Measurements from ENCODE around the gene RSPO1. TPM values are rescaled to one million over a fixed set of nuclear protein-coding genes. Genes with fewer than 3 reads are reported as not detected.

RSPO1 gene
- total RNA-seq, 1 experiment from 2014 or later, result not detected

DNA sequence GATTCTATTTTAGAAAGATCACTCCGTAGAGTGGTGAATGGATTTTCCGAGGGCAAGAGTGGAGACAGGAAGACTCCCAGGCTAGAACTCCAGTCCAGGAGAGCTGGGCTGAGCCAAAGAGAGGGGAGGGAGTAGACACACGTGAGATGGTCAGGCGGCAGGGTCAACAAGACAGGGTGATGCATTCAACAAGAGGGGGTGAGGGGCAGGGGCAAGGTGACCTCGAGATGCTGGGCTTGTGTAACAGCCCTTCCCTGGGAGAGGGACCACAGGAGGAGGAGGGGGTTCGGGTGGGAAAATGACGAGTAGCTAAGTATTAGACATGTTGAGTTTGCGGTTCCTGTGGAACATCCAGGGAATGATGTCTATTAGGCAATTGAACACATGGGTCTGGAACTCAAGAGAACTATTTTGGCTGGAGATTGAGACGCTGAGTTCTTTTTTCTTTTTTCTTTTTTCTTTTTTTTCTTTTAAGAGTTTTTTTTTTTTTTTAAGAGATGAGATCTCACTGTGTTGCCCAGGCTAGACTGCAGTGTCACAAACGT, 13.3 kb downstream of the RSPO1 start:
- no peaks in the 10 kb centered on the region for H3K36me3 ChIP-seq
- H3K4me1 ChIP-seq (replicated peaks), result no peaks in the 10 kb centered on the region
- DNase-seq (ENCODE audit: low read depth in 1 of 2, low spot score in 2 of 2), result no peak
- H3K4me3 ChIP-seq, result no peak overlapping the region
- no peaks in the 10 kb centered on the region for H3K9me3 ChIP-seq (replicated peaks)
- no peak overlapping the region for H3K27ac ChIP-seq
- peaks cover 67% of the 10 kb centered on the region for H3K27me3 ChIP-seq (replicated peaks)

- no peaks in the 10 kb centered on the region for H3K9me3 ChIP-seq (replicated peaks)
- no peaks in the 10 kb centered on the region for H3K4me1 ChIP-seq (replicated peaks)
- no peaks in the 10 kb centered on the region for H3K36me3 ChIP-seq
- H3K27me3 ChIP-seq (replicated peaks), result peaks cover 67% of the 10 kb centered on the region
- no peak overlapping the region for H3K27ac ChIP-seq
- H3K4me3 ChIP-seq, result no peak overlapping the region
- no peak for DNase-seq (ENCODE audit: low read depth in 1 of 2, low spot score in 2 of 2)
Observed at GRCh38 chr1:37620707-37621106, 14.0 kb downstream of the RSPO1 start.

GRCh38 chr1:37616330-37616729, 18.4 kb downstream of the RSPO1 start:
- no peaks in the 10 kb centered on the region for H3K36me3 ChIP-seq
- H3K27me3 ChIP-seq (replicated peaks), result peaks cover 84% of the 10 kb centered on the region
- H3K27ac ChIP-seq, result no peak overlapping the region
- no peaks in the 10 kb centered on the region for H3K4me1 ChIP-seq (replicated peaks)
- no peak for DNase-seq (ENCODE audit: low read depth in 1 of 2, low spot score in 2 of 2)
- H3K4me3 ChIP-seq, result no peak overlapping the region
- H3K9me3 ChIP-seq (replicated peaks), result no peaks in the 10 kb centered on the region

- no peak overlapping the region for H3K27ac ChIP-seq
- H3K36me3 ChIP-seq, result no peaks in the 10 kb centered on the region
- H3K9me3 ChIP-seq (replicated peaks), result no peaks in the 10 kb centered on the region
- H3K4me1 ChIP-seq (replicated peaks), result no peaks in the 10 kb centered on the region
- peaks cover 83% of the 10 kb centered on the region for H3K27me3 ChIP-seq (replicated peaks)
- DNase-seq (ENCODE audit: low read depth in 1 of 2, low spot score in 2 of 2), result no peak
- H3K4me3 ChIP-seq, result no peak overlapping the region
Observed at GRCh38 chr1:37614105-37614504, 20.6 kb downstream of the RSPO1 start.

DNA sequence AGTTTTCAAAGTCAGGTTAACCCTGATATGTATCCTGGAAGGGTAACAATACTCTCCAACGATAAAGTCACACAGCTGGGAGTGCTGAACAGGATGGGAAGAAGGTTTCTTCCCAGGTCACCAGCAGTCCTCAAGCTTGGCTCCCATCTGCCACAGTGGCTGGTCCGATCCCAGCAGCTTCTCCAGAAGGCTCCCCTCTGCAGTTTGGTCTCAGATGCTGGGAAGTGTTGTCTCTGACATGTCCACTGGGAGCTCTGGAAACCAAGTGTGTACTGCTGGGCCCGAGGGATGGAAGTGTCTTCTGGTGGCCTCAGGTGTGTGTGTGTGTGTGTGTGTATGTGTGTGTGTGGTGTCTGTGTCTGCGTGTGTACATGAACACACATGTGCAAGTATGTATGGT, 22.5 kb downstream of the RSPO1 start:
- Histone ChIP-seq H3K4me1 (replicated peaks) (no peaks in the 10 kb centered on the region), H3K36me3 (no peaks in the 10 kb centered on the region), H3K27ac (no peak overlapping the region), H3K27me3 (replicated peaks) (peaks cover 79% of the 10 kb centered on the region), H3K4me3 (no peak overlapping the region), H3K9me3 (replicated peaks) (no peaks in the 10 kb centered on the region)
- DNase-seq (ENCODE audit: low read depth in 1 of 2, low spot score in 2 of 2), result no peak

DNA sequence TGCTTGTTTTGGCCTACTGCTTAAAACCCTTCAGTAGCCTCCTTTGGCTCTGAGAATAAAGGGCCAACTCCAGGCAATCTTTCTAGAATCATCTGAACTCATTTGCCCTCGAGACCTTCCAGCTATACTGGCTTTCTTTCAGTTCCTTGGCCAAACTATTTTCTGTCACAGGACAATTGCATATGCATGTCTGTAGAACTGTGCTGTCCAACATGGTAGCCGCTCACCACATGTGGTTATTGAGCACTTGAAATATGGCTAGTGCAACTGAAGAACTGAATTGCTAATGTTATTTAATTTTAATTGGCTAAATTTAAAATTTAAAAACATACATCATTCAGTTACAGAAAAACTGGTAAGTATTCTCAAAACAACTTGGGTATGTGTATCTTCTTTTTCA, 24.7 kb downstream of the RSPO1 start:
- Histone ChIP-seq H3K9me3 (replicated peaks) (no peaks in the 10 kb centered on the region), H3K27me3 (replicated peaks) (peaks cover 69% of the 10 kb centered on the region), H3K4me1 (replicated peaks) (no peaks in the 10 kb centered on the region), H3K27ac (no peak overlapping the region), H3K4me3 (no peak overlapping the region), H3K36me3 (no peaks in the 10 kb centered on the region)
- no peak for DNase-seq (ENCODE audit: low read depth in 1 of 2, low spot score in 2 of 2)

DNA sequence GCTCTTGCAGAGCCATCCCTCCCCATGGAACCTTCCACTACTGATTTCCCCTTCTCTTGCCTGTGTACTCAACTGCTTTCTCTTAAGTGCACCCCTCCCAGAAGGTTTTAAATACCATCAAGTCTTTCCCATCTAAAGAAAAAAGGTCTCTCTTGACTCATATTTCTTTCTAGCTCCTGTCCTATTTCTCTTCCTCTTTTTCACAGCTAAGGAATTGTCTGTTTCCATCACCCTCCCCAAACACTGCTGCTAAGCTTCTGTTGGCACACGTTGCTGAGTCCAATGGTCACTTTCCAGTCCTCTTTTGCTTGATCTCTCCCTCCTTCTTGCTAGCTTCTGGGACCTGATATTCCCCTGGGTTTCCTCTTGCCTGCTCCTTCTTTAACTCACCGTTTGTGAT, 25.7 kb downstream of the RSPO1 start:
- no peak for DNase-seq (ENCODE audit: low read depth in 1 of 2, low spot score in 2 of 2)
- peaks cover 76% of the 10 kb centered on the region for H3K27me3 ChIP-seq (replicated peaks)
- no peaks in the 10 kb centered on the region for H3K36me3 ChIP-seq
- no peak overlapping the region for H3K4me3 ChIP-seq
- no peaks in the 10 kb centered on the region for H3K4me1 ChIP-seq (replicated peaks)
- no peak overlapping the region for H3K27ac ChIP-seq
- no peaks in the 10 kb centered on the region for H3K9me3 ChIP-seq (replicated peaks)

GRCh38 chr1:37606481-37607263, 28.0 kb downstream of the RSPO1 start:
- Histone ChIP-seq H3K9me3 (replicated peaks) (no peaks in the 10 kb centered on the region), H3K4me3 (no peak overlapping the region), H3K27ac (no peak overlapping the region), H3K27me3 (replicated peaks) (peaks cover 80% of the 10 kb centered on the region), H3K4me1 (replicated peaks) (no peaks in the 10 kb centered on the region), H3K36me3 (no peaks in the 10 kb centered on the region)
- DNase-seq (ENCODE audit: low read depth in 1 of 2, low spot score in 2 of 2), result no peak

- Histone ChIP-seq H3K4me1 (replicated peaks) (no peaks in the 10 kb centered on the region), H3K27me3 (replicated peaks) (peaks cover 78% of the 10 kb centered on the region), H3K9me3 (replicated peaks) (no peaks in the 10 kb centered on the region), H3K36me3 (no peaks in the 10 kb centered on the region), H3K4me3 (no peak overlapping the region), H3K27ac (no peak overlapping the region)
- DNase-seq (ENCODE audit: low read depth in 1 of 2, low spot score in 2 of 2), result no peak
Observed at GRCh38 chr1:37605806-37606474, 28.8 kb downstream of the RSPO1 start.

DNA sequence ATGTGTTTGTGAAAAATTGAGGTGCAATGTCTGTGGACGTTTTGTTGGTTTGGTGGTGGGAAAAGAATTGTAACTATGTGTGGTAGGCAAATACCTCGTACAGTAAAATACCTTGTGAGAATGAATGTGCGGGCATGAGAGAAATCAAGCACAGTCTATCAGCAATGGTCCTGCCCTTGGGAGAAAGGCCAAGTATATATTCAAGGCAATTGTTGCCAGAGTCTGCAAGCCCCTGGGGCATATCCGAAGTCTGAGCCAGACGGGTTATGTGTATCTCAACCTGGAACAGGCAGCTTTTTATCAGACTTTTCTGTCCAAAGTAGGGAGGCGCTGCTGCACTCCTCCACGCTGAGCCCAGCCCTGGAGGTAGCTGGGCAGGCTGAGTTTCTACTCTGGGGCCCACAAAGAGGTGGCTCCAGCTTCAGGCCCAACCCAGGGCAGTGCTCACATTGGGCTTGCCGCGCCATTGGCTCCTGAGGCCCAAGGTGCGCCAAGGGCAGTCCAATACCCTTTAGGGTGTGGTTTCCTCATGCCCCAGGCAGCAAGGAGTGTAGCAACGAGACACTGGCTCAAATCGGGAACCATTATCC, 29.5 kb downstream of the RSPO1 start:
- Histone ChIP-seq H3K27me3 (replicated peaks) (peaks cover 75% of the 10 kb centered on the region), H3K36me3 (no peaks in the 10 kb centered on the region), H3K4me3 (no peak overlapping the region), H3K4me1 (replicated peaks) (no peaks in the 10 kb centered on the region), H3K9me3 (replicated peaks) (no peaks in the 10 kb centered on the region), H3K27ac (no peak overlapping the region)
- DNase-seq (ENCODE audit: low read depth in 1 of 2, low spot score in 2 of 2), result no peak

GRCh38 chr1:37602750-37603694, 31.7 kb downstream of the RSPO1 start:
- H3K36me3 ChIP-seq, result no peaks in the 10 kb centered on the region
- H3K9me3 ChIP-seq (replicated peaks), result no peaks in the 10 kb centered on the region
- H3K27ac ChIP-seq, result no peak overlapping the region
- peaks cover 57% of the 10 kb centered on the region for H3K27me3 ChIP-seq (replicated peaks)
- no peak overlapping the region for H3K4me3 ChIP-seq
- peak in 1 of 2 experiments; percentile 28 for DNase-seq (ENCODE audit: low read depth in 1 of 2, low spot score in 2 of 2)
- H3K4me1 ChIP-seq (replicated peaks), result no peaks in the 10 kb centered on the region

GRCh38 chr1:37601441-37601840, 33.3 kb downstream of the RSPO1 start:
- Histone ChIP-seq H3K9me3 (replicated peaks) (no peaks in the 10 kb centered on the region), H3K4me3 (no peak overlapping the region), H3K27ac (no peak overlapping the region), H3K36me3 (no peaks in the 10 kb centered on the region), H3K27me3 (replicated peaks) (peaks cover 48% of the 10 kb centered on the region), H3K4me1 (replicated peaks) (no peaks in the 10 kb centered on the region; the same call in 1 of the 2 replicates)
- DNase-seq (ENCODE audit: low read depth in 1 of 2, low spot score in 2 of 2), result no peak

GRCh38 chr1:37599940-37600339, 34.8 kb downstream of the RSPO1 start:
- H3K36me3 ChIP-seq, result peaks cover 3% of the 10 kb centered on the region; the same call in 1 of the 2 replicates
- no peak overlapping the region for H3K4me3 ChIP-seq
- peaks cover 42% of the 10 kb centered on the region for H3K27me3 ChIP-seq (replicated peaks)
- no peak for DNase-seq (ENCODE audit: low read depth in 1 of 2, low spot score in 2 of 2)
- peaks cover 5% of the 10 kb centered on the region for H3K4me1 ChIP-seq (replicated peaks)
- no peak overlapping the region for H3K27ac ChIP-seq
- H3K9me3 ChIP-seq (replicated peaks), result no peaks in the 10 kb centered on the region
